Measurements from ENCODE around the gene TTLL10.

TTLL10 gene

GRCh38 chr1:1244192-1244811 lies 70.6 kb downstream of the TTLL10 start:
- Mint-ChIP-seq H3K4me3 (no peak overlapping the region), H3K4me1 (ENCODE audit: low read depth) (no peaks in the 10 kb centered on the region), H3K27me3 (peaks cover 3% of the 10 kb centered on the region), H3K27ac (no peak overlapping the region), H3K9me3 (no peaks in the 10 kb centered on the region), H3K36me3 (ENCODE audit: low read depth) (no peaks in the 10 kb centered on the region)
- no peak for DNase-seq

- DNase-seq = no peak
- Mint-ChIP-seq H3K4me3 (no peak overlapping the region), H3K4me1 (ENCODE audit: low read depth) (peaks cover 8% of the 10 kb centered on the region), H3K36me3 (ENCODE audit: low read depth) (peaks cover 2% of the 10 kb centered on the region), H3K9me3 (no peaks in the 10 kb centered on the region), H3K27me3 (peaks cover 3% of the 10 kb centered on the region), H3K27ac (no peak overlapping the region)
Observed at GRCh38 chr1:1245178-1245816, 71.6 kb downstream of the TTLL10 start.

- DNase-seq = no peak
- Mint-ChIP-seq H3K4me3 (no peak overlapping the region), H3K36me3 (ENCODE audit: low read depth) (peaks cover 4% of the 10 kb centered on the region), H3K27ac (no peak overlapping the region), H3K4me1 (ENCODE audit: low read depth) (peaks cover 14% of the 10 kb centered on the region), H3K9me3 (no peaks in the 10 kb centered on the region), H3K27me3 (peaks cover 3% of the 10 kb centered on the region)
Observed at GRCh38 chr1:1245817-1246576, 72.3 kb downstream of the TTLL10 start.

- peaks cover 17% of the 10 kb centered on the region for H3K4me1 Mint-ChIP-seq (ENCODE audit: low read depth)
- H3K27ac Mint-ChIP-seq = no peak within 1 kb of the TSS
- H3K36me3 Mint-ChIP-seq (ENCODE audit: low read depth) = peaks cover 8% of the 10 kb centered on the region
- no peak within 1 kb of the TSS for H3K4me3 Mint-ChIP-seq
- DNase-seq = no peak
- no peaks in the 10 kb centered on the region for H3K9me3 Mint-ChIP-seq
- peaks cover 3% of the 10 kb centered on the region for H3K27me3 Mint-ChIP-seq
Observed at GRCh38 chr1:1246577-1247340, 73.1 kb downstream of the TTLL10 start, which contains the start of gene C1QTNF12. TSS of gene C1QTNF12 (minus strand) at chr1:1246722. CDS start at chr1:1246690, 32 bp downstream.

- no peak for DNase-seq
- H3K9me3 Mint-ChIP-seq = no peaks in the 10 kb centered on the region
- H3K27me3 Mint-ChIP-seq = peaks cover 3% of the 10 kb centered on the region
- peaks cover 14% of the 10 kb centered on the region for H3K36me3 Mint-ChIP-seq (ENCODE audit: low read depth)
- H3K4me3 Mint-ChIP-seq = no peak overlapping the region
- peaks cover 17% of the 10 kb centered on the region for H3K4me1 Mint-ChIP-seq (ENCODE audit: low read depth)
- no peak overlapping the region for H3K27ac Mint-ChIP-seq
Observed at GRCh38 chr1:1247341-1247913, 73.7 kb downstream of the TTLL10 start.

Measured in activated T-cell treated with anti-CD3 and anti-CD28 coated beads, Interleukin-2, amount 50 U/mL, for 24 hours (primary cell).